Lower leg skin (tissue), 4 donors: ENCODE measurements around the gene SYT2. TPM values are rescaled to one million over a fixed set of nuclear protein-coding genes. Genes with fewer than 3 reads are reported as not detected.
"Not testable (repeated sequence)": the region's sequence is repeated elsewhere in the genome, so short reads cannot be mapped to it uniquely, and the experiment has no call there.

Experiments used
- DNase-seq, 2 donors: peaks; one replicate each; pipeline ENCODE4 v3.0.0-alpha.2; 2019; ENCODE audit warnings: low spot score in 2 of 2
- H3K4me3 ChIP-seq: fragments of 200-600 bp; sonication (generic); 2 replicates; pipeline ENCODE4 v1.5.1; 2017; ENCODE audit warnings: mild to moderate bottlenecking, low read depth; ENCODE audit not compliant: poor library complexity, severe bottlenecking
- POLR2A ChIP-seq, 2 donors: fragments of 450-650 bp; IDR thresholded peaks; one replicate each; pipeline ENCODE4 v1.6.1; 2016 to 2017; ENCODE audit warnings: antibody characterized with exemption in 2 of 2, mild to moderate bottlenecking in 1 of 2, moderate library complexity in 1 of 2
- WGBS, 2 donors: methylation state at CpG; one replicate each; pipeline ENCODE4 v1.1.5; 2018; 5-methylcytosine and 5-hydroxymethylcytosine counted together
- intact Hi-C: fragments of 100-400 bp; cut with DNase I; formaldehyde crosslinking; loops from one replicate; pipeline ENCODE4 v1.15.0; 2023; ENCODE audit warnings: low total_unique reads
- total RNA-seq, 4 donors: library from RNA; depleted of rRNA; stranded (reverse); fragments of >200 nt; gene quantifications; one replicate each; pipeline ENCODE4 v1.1.0, GENCODE V29; 2016
- TF ChIP-seq, protein P1 (sequence below), 3 donors: fragments of 450-650 bp; IDR thresholded peaks; one replicate each; pipeline ENCODE4 v1.5.1; 2016; ENCODE audit warnings: antibody characterized with exemption in 3 of 3, mild to moderate bottlenecking in 3 of 3, moderate library complexity in 2 of 3

SYT2 gene
- total RNA-seq, 4 donors from 2014 or later = not detected

DNA sequence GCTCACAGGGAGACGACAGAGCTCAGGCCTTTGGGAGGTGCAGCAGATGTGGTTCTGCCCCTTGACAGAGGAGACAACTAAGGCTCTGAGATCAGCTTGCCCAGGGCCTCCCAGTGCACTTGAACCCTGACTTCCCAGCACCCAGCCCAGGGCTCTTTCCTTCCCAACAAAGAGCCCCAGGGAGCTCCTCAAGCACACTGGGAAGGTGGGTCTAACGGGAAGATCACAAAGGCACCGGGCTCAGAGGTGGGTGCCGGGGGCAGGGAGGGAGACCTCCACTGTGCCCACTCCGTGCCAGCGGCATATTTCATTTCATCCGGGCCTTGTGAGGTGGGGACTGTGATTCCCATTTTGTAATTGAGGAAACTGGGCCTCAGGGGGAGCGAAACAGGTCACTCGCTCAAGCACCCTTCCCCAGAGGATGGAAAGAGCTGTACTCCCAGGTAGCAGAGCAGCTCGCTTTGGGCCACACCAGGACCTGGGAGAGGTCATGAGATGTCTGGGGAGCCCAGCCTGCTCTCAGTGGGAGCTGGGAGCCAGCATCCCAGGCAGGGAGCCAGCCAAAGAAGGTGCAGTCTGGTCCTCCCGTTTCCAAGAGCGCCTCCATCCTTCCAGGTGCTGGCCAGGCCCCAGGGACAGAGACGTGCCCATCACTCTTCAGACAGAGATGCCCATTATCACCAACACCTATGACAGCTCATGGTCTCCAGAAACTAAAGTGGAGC lies 82.3 kb downstream of the SYT2 start:
- DNase-seq = no peak
- WGBS, 2 donors = 74 to 76% methylated on average over 13 of the region's 13 CpGs
- TF ChIP-seq, protein P1, sequence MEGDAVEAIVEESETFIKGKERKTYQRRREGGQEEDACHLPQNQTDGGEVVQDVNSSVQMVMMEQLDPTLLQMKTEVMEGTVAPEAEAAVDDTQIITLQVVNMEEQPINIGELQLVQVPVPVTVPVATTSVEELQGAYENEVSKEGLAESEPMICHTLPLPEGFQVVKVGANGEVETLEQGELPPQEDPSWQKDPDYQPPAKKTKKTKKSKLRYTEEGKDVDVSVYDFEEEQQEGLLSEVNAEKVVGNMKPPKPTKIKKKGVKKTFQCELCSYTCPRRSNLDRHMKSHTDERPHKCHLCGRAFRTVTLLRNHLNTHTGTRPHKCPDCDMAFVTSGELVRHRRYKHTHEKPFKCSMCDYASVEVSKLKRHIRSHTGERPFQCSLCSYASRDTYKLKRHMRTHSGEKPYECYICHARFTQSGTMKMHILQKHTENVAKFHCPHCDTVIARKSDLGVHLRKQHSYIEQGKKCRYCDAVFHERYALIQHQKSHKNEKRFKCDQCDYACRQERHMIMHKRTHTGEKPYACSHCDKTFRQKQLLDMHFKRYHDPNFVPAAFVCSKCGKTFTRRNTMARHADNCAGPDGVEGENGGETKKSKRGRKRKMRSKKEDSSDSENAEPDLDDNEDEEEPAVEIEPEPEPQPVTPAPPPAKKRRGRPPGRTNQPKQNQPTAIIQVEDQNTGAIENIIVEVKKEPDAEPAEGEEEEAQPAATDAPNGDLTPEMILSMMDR (IDR thresholded peaks at IDR 0.05) = no peak
- no peak for TF ChIP-seq POLR2A (IDR thresholded peaks at IDR 0.05)
- no peak overlapping the region for H3K4me3 ChIP-seq
- intact Hi-C loops = no loop called here

DNA sequence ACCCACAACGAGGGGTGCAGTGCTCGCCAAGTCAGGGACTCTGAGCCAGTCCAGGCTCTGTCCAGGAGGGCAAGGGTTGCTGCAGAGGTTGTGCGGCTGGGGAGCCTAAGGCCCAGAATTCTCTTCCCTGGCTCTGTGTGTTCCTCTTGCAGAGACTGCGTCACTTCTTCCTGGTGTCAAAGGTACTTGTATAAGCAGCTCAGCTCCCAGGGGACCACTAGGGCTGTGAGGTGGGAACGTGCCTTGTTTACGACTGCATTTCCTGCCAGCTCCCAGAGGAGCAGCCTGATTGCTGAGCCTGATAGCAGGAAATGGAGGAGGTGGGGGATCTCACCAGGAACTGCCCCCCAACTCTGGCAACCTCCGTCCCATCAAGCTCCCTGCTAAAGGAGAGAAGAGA lies 83.2 kb downstream of the SYT2 start:
- 64 to 72% methylated on average over 7 of the region's 7 CpGs for WGBS, 2 donors
- intact Hi-C loops, DNase-seq, H3K4me3 ChIP-seq: not testable (repeated sequence)

DNA sequence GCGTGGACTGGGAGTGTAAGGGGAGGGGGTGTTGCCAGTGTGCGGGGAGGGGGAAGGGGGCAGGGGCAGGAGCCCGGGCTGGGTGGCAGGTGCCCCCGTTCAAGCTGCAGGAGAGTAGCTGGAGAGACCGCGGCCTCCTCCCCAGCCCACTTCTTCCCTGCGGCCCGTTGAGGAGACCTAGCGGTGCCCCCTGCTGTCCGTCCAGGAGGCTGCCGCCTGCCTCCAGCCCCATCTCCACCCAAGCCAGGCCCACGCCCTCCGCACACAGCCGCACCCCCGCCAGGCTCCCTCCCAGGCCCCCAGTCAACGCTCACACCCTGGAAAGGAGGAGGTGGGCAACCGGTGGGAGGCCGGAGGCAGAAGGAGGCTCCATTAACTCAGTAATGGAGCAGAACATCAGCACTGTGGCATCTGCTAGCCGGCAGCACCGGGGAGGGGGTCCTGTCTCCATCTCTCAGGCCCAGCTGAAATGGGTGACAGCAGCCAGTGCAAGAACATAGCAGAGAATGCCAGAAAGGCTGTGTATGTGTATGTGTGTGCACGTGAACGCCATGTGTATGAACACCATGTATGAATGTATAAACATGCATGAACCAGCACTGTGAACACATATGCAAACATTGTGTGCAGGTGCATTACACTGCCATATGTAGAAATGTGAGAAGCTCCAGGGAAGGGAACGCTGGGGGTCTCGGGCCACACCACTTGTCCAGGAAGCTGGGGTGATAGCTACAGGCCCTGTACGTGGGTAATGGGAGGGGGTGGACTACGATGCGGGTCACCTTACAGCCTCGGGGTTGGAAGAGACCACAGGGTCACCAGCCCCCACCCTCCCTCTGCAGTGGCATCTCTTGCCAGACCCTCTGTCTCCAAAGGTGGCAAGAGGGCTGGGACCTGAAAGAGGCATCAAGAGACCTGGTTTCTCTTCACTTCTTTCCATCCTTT lies 84.6 kb downstream of the SYT2 start:
- no peak for TF ChIP-seq POLR2A (IDR thresholded peaks at IDR 0.05)
- TF ChIP-seq, protein P1 (IDR thresholded peaks at IDR 0.05) = no peak

DNA sequence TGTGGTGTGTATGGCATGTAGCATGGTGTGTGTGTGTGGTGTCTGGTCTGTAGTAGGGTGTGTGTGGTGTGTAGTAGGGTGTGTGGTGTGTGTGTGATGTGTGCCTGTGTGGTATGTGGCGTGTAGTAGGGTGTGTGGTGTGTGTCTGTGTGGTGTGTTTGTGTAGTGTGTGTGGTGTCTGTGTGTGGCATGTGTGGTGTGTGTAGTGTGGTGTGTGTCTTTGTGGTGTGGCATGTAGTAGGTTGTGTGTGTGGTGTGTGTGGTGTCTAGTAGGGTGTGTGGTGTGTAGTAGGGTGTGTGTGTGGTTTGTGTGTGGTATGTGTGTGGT lies 85.5 kb downstream of the SYT2 start:
- TF ChIP-seq, protein P1 (IDR thresholded peaks at IDR 0.05) = no peak
- H3K4me3 ChIP-seq = no peak overlapping the region
- intact Hi-C loops = no loop called here
- DNase-seq = no peak
- 39 to 90% methylated on average over 1 of the region's 1 CpG for WGBS, 2 donors

More for the DNA sequence above, 84.6 kb downstream of the SYT2 start:
- H3K4me3 ChIP-seq = no peak overlapping the region
- 35 to 36% methylated on average over 24 to 26 of the region's 28 CpGs for WGBS, 2 donors
- intact Hi-C loops = no loop called here
- peak; percentile 49 to 91 for DNase-seq

- intact Hi-C loops = no loop called here
- H3K4me3 ChIP-seq = no peak overlapping the region
- DNase-seq = no peak
- WGBS, 2 donors = 82 to 90% methylated on average over 7 of the region's 7 CpGs
- TF ChIP-seq, protein P1 (IDR thresholded peaks at IDR 0.05) = no peak
- no peak for TF ChIP-seq POLR2A (IDR thresholded peaks at IDR 0.05)
Observed at GRCh38 chr1:202624088-202624780, 86.0 kb downstream of the SYT2 start.

- DNase-seq, intact Hi-C loops, H3K4me3 ChIP-seq: not testable (repeated sequence)
- WGBS, 2 donors = 67 to 73% methylated on average over 12 of the region's 12 CpGs
Observed at GRCh38 chr1:202623476-202623875, 86.8 kb downstream of the SYT2 start.
